ENCODE measurements around the gene PAM.

DNA sequence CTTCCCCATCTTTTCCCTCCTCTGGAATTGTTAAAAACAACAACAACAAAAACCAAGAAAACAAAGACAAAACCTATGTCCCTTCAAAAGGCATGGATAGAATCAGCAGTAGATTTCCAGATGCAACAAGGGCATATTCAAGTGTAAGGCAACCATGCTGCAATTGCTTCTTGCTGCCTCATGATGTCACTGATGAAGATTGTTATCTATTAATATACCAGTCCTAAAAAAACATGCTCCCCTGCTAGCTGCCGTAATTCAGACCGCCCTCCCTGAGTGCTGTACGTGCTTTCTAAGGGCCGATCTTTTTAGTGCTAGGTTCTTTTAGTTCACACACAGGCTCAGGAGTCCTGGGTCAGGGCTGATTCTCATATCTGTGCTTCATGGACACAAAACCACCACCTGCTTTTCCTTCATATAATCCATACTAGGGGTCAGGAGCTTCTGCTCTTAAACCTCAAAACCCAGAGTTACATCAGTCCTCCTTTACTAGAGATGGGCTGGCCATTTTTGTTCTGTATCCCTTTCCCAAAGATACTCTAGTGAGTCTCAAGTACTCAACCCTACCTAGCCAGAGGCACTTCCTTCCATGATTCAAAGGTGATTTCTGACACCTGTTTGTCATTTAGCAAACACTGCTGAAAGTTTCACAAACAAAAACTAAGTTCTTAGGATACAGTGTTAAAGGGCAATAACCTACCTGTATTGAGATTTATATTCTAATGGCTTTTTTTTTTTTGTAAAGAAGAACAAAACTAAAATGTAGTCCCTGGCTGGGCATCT, 282.8 kb downstream of the PAM start:
- TF ChIP-seq CTCF (IDR thresholded peaks at IDR 0.05; ENCODE audit: extremely low read depth in 1 of 2, insufficient read depth in 1 of 2, low read depth in 1 of 2, low read length in 2 of 2) (no peak), POLR2A (IDR thresholded peaks at IDR 0.05; ENCODE audit: low read depth, low read length) (no peak)
